Stomach (tissue), 4 donors: ENCODE results near the gene SLC10A3.

Experiments used
- CTCF ChIP-seq, 7 experiments: fragments of 450-650 bp in 4 of 7; fragments of 200-600 bp in 3 of 7; sonication (generic) in 3 of 7; IDR thresholded peaks; one replicate each; pipeline ENCODE4 v1.5.1; 2016 to 2019; ENCODE audit warnings: antibody characterized with exemption in 7 of 7, control low read depth in 2 of 7, mild to moderate bottlenecking in 1 of 7
- POLR2A ChIP-seq, 4 donors: fragments of 450-650 bp; IDR thresholded peaks; one replicate each; pipeline ENCODE4 v1.6.1; 2016; ENCODE audit warnings: antibody characterized with exemption in 4 of 4, control low read depth in 2 of 4, mild to moderate bottlenecking in 1 of 4, moderate library complexity in 1 of 4

DNA sequence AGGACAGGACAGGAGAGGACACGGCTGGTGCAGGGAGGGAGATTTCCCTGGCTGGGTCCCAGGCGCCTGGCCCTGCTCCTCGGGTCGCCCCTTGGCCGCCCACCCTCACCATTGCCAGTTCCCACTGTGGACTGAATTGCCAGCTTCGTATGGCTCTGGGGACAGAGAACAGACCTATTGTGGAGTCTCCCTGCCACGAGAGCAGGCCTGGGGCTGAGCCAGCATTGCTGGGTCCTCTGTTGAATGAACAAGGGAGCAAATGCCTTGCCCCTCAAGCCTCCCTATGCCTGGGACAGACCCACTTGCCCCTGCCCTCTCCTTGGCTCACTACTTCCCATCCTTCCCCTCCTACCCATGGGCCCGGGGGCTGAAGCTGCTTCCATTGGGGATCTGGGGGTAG, 28.0 kb downstream of the SLC10A3 start:
- TF ChIP-seq POLR2A (IDR thresholded peaks at IDR 0.05) (no peak), CTCF (IDR thresholded peaks at IDR 0.05) (no peak)
